CD8-positive, alpha-beta memory T cell (primary cell): ENCODE data around the gene STK39. TPM values are rescaled to one million over a fixed set of nuclear protein-coding genes. Genes with fewer than 3 reads are reported as not detected.
"Not testable (repeated sequence)": the region's sequence is repeated elsewhere in the genome, so short reads cannot be mapped to it uniquely, and the experiment has no call there.

Experiments used
- CTCF ChIA-PET: fragments of 350-600 bp; sonication (Branson Sonifier 250); formaldehyde crosslinking; loops from one replicate; lab custom pipeline; 2021; ENCODE audit warnings: antibody characterized with exemption; lab: Charles Lee
- POLR2A ChIA-PET: fragments of 350-600 bp; sonication (Branson Sonifier 250); formaldehyde crosslinking; loops from one replicate; lab custom pipeline; 2021; ENCODE audit warnings: antibody characterized with exemption; lab: Charles Lee
- DNase-seq, 5 donors: peaks; one replicate each; pipeline versions ENCODE4 v3.0.0 to v3.0.0-alpha.2; 2020 to 2022; ENCODE audit warnings: mixed read lengths in 1 of 5
- H3K27ac ChIP-seq: one replicate; pipeline ENCODE4 v1.7.0; 2013; ENCODE audit warnings: low read depth, mild to moderate bottlenecking, low read length, moderate library complexity
- H3K27me3 ChIP-seq: 2 replicates; pipeline ENCODE4 v1.7.0; 2013; ENCODE audit warnings: low read length, mild to moderate bottlenecking; ENCODE audit not compliant: insufficient read depth, poor library complexity, severe bottlenecking
- H3K36me3 ChIP-seq: 2 replicates; pipeline ENCODE4 v1.7.0; 2013; ENCODE audit warnings: mild to moderate bottlenecking, low read length, moderate library complexity; ENCODE audit not compliant: insufficient read depth
- H3K4me1 ChIP-seq: 2 replicates; pipeline ENCODE4 v1.7.0; 2013; ENCODE audit warnings: mild to moderate bottlenecking, low read length, moderate library complexity; ENCODE audit not compliant: insufficient read depth
- H3K4me3 ChIP-seq: 2 replicates; pipeline ENCODE4 v1.7.0; 2013; ENCODE audit warnings: mild to moderate bottlenecking, low read length
- H3K9me3 ChIP-seq: 2 replicates; pipeline ENCODE4 v1.7.0; 2013; ENCODE audit warnings: mild to moderate bottlenecking, low read length
- H3K27ac Mint-ChIP-seq, 8 donors: one replicate each; pipeline ENCODE4 v1.8.0; 2020 to 2021; ENCODE audit warnings: mixed read lengths in 8 of 8, mild to moderate bottlenecking in 6 of 8, inconsistent platforms in 3 of 8, moderate library complexity in 3 of 8
- H3K27me3 Mint-ChIP-seq, 2 donors: one replicate each; pipeline ENCODE4 v1.8.0; 2020 to 2021; ENCODE audit warnings: mixed read lengths in 2 of 2, mild to moderate bottlenecking in 1 of 2, moderate library complexity in 1 of 2
- H3K36me3 Mint-ChIP-seq, 3 donors: one replicate each; pipeline ENCODE4 v1.8.0; 2020 to 2021; ENCODE audit warnings: mixed read lengths in 3 of 3, inconsistent platforms in 1 of 3, mild to moderate bottlenecking in 1 of 3
- H3K4me1 Mint-ChIP-seq, 3 donors: one replicate each; pipeline ENCODE4 v1.8.0; 2020 to 2021; ENCODE audit warnings: mixed read lengths in 3 of 3, inconsistent platforms in 1 of 3, mild to moderate bottlenecking in 1 of 3
- H3K4me3 Mint-ChIP-seq, 7 donors: one replicate each; pipeline ENCODE4 v1.8.0; 2020 to 2021; ENCODE audit warnings: mixed read lengths in 7 of 7, mild to moderate bottlenecking in 6 of 7, moderate library complexity in 4 of 7, inconsistent platforms in 2 of 7
- H3K9me3 Mint-ChIP-seq, 5 donors: one replicate each; pipeline ENCODE4 v1.8.0; 2020 to 2022; ENCODE audit warnings: mixed read lengths in 5 of 5, mild to moderate bottlenecking in 3 of 5, moderate library complexity in 2 of 5, inconsistent platforms in 1 of 5
- polyA plus RNA-seq: library from polyadenylated mRNA; unstranded; fragments of 300-500 nt; fragmentation: Illumina TruSeq; gene quantifications from one replicate; pipeline ENCODE4 v1.2.3, GENCODE V29; 2021
- total RNA-seq, 2 experiments: library from RNA; stranded (reverse); gene quantifications; one replicate each; pipeline ENCODE4 v1.2.3, GENCODE V29; 2021

STK39 gene
- total and polyA plus RNA-seq, 3 experiments from 2014 or later, result 11.2 to 28.3 (median 25.7) TPM

GRCh38 chr2:168132389-168132788, 115.0 kb downstream of the STK39 start:
- Histone ChIP-seq H3K36me3 (no peaks in the 10 kb centered on the region), H3K27me3 (no peaks in the 10 kb centered on the region), H3K4me3 (no peak overlapping the region), H3K4me1 (no peaks in the 10 kb centered on the region), H3K9me3 (no peaks in the 10 kb centered on the region), H3K27ac (no peak overlapping the region)
- Mint-ChIP-seq H3K4me3 (no peak overlapping the region), H3K4me1 (peaks cover 12 to 34% (median 13%) of the 10 kb centered on the region in 3 donors), H3K36me3 (peaks cover 0 to 84% (median 39%) of the 10 kb centered on the region in 3 donors), H3K27me3 (no peaks in the 10 kb centered on the region), H3K27ac (peak overlapping the region in 1 of 8 donors; percentile 5), H3K9me3 (no peaks in the 10 kb centered on the region)
- POLR2A ChIA-PET, result no interaction called here
- CTCF ChIA-PET, result interaction anchor here (1.5 kb wide), 1 partner anchor 26 kb away, joined by 3 read pairs; no protein-coding TSS in a partner anchor
- DNase-seq, result no peak

- Mint-ChIP-seq H3K36me3 (peaks cover 10 to 91% (median 44%) of the 10 kb centered on the region in 3 donors), H3K27ac (peak overlapping the region in 3 of 8 donors; percentile 30 to 74 (median 30)), H3K27me3 (no peaks in the 10 kb centered on the region), H3K4me1 (peaks cover 5 to 22% (median 5%) of the 10 kb centered on the region in 3 donors), H3K9me3 (no peaks in the 10 kb centered on the region), H3K4me3 (no peak overlapping the region)
- Histone ChIP-seq H3K27me3 (no peaks in the 10 kb centered on the region), H3K4me3 (no peak overlapping the region), H3K9me3 (no peaks in the 10 kb centered on the region), H3K27ac (no peak overlapping the region), H3K36me3 (no peaks in the 10 kb centered on the region), H3K4me1 (no peaks in the 10 kb centered on the region)
- CTCF ChIA-PET, result no interaction called here
- no peak for DNase-seq
- POLR2A ChIA-PET, result no interaction called here
Observed at GRCh38 chr2:168130346-168130745, 117.0 kb downstream of the STK39 start.

- no peak for DNase-seq
- Histone ChIP-seq H3K4me1 (no peaks in the 10 kb centered on the region), H3K27ac (no peak overlapping the region), H3K36me3 (peaks cover under 1% of the 10 kb centered on the region), H3K27me3 (no peaks in the 10 kb centered on the region), H3K9me3 (no peaks in the 10 kb centered on the region), H3K4me3 (no peak overlapping the region)
- ChIA-PET CTCF (interaction anchor here (0.9 kb wide), 1 partner anchor 10 kb away, joined by 5 read pairs; no protein-coding TSS in a partner anchor), POLR2A (no interaction called here)
- Mint-ChIP-seq H3K27ac (peak overlapping the region in 2 of 8 donors; percentile 59 to 77), H3K4me3 (no peak overlapping the region), H3K36me3 (peaks cover 23 to 84% (median 46%) of the 10 kb centered on the region in 3 donors), H3K9me3 (no peaks in the 10 kb centered on the region), H3K4me1 (peaks cover 1 to 13% (median 5%) of the 10 kb centered on the region in 3 donors), H3K27me3 (peaks cover 0 to 2% of the 10 kb centered on the region in 2 donors)
Observed at GRCh38 chr2:168127371-168127770, 120.0 kb downstream of the STK39 start.

- H3K9me3 ChIP-seq, H3K27me3 ChIP-seq, POLR2A ChIA-PET, DNase-seq, CTCF ChIA-PET, H3K4me3 ChIP-seq, H3K4me1 Mint-ChIP-seq, H3K27me3 Mint-ChIP-seq, H3K4me3 Mint-ChIP-seq, H3K4me1 ChIP-seq, H3K27ac ChIP-seq, H3K9me3 Mint-ChIP-seq, H3K36me3 ChIP-seq: not testable (repeated sequence)
- Mint-ChIP-seq H3K27ac (peak overlapping the region in 1 of 8 donors; percentile 51), H3K36me3 (peaks cover 23 to 36% (median 24%) of the 10 kb centered on the region in 3 donors)
Observed at GRCh38 chr2:168122210-168122609, 125.2 kb downstream of the STK39 start.

- H3K9me3 Mint-ChIP-seq, result no peaks in the 10 kb centered on the region
- H3K27me3 ChIP-seq, result no peaks in the 10 kb centered on the region
- no peak overlapping the region for H3K4me3 Mint-ChIP-seq
- H3K36me3 Mint-ChIP-seq, result peaks cover 15 to 24% (median 16%) of the 10 kb centered on the region in 3 donors
- no peak overlapping the region for H3K27ac ChIP-seq
- no peaks in the 10 kb centered on the region for H3K4me1 ChIP-seq
- no peaks in the 10 kb centered on the region for H3K9me3 ChIP-seq
- CTCF ChIA-PET, result interaction anchor here (1.3 to 1.5 kb wide), 2 partner anchors 8 to 17 kb away, joined by 4 to 6 read pairs; no protein-coding TSS in a partner anchor
- no peak overlapping the region for H3K27ac Mint-ChIP-seq
- POLR2A ChIA-PET, result no interaction called here
- peaks cover 0 to 2% of the 10 kb centered on the region in 2 donors for H3K27me3 Mint-ChIP-seq
- DNase-seq, result no peak
- peaks cover 9% of the 10 kb centered on the region for H3K36me3 ChIP-seq
- H3K4me3 ChIP-seq, result no peak overlapping the region
- H3K4me1 Mint-ChIP-seq, result peaks cover 0 to 3% (median 0%) of the 10 kb centered on the region in 3 donors
Observed at GRCh38 chr2:168120730-168121129, 126.7 kb downstream of the STK39 start.

- no peak for DNase-seq
- no peak overlapping the region for H3K4me3 Mint-ChIP-seq
- peaks cover 0 to 3% (median 0%) of the 10 kb centered on the region in 3 donors for H3K4me1 Mint-ChIP-seq
- H3K27ac Mint-ChIP-seq, result no peak overlapping the region
- H3K4me1 ChIP-seq, result no peaks in the 10 kb centered on the region
- H3K27me3 ChIP-seq, result no peaks in the 10 kb centered on the region
- H3K9me3 Mint-ChIP-seq, result no peaks in the 10 kb centered on the region
- peaks cover 12 to 24% (median 15%) of the 10 kb centered on the region in 3 donors for H3K36me3 Mint-ChIP-seq
- no peaks in the 10 kb centered on the region for H3K9me3 ChIP-seq
- no peak overlapping the region for H3K27ac ChIP-seq
- no peak overlapping the region for H3K4me3 ChIP-seq
- peaks cover 0 to 2% of the 10 kb centered on the region in 2 donors for H3K27me3 Mint-ChIP-seq
- POLR2A ChIA-PET, result no interaction called here
- peaks cover 9% of the 10 kb centered on the region for H3K36me3 ChIP-seq
- CTCF ChIA-PET, result interaction anchor here (1.3 to 1.5 kb wide), 2 partner anchors 8 to 16 kb away, joined by 4 to 6 read pairs; no protein-coding TSS in a partner anchor
Observed at GRCh38 chr2:168120310-168120709, 127.1 kb downstream of the STK39 start.

- H3K27ac Mint-ChIP-seq, result no peak overlapping the region
- no peak overlapping the region for H3K27ac ChIP-seq
- ChIA-PET CTCF (interaction anchor here (0.9 to 1.7 kb wide), 13 partner anchors 9 to 1580 kb away, joined by 3 to 9 read pairs (median 4); no protein-coding TSS in a partner anchor), POLR2A (no interaction called here)
- H3K4me3 Mint-ChIP-seq, result no peak overlapping the region
- H3K9me3 ChIP-seq, result no peaks in the 10 kb centered on the region
- H3K36me3 Mint-ChIP-seq, result peaks cover 8 to 23% (median 11%) of the 10 kb centered on the region in 3 donors
- H3K4me3 ChIP-seq, result no peak overlapping the region
- H3K4me1 Mint-ChIP-seq, result peaks cover 0 to 3% (median 0%) of the 10 kb centered on the region in 3 donors
- H3K4me1 ChIP-seq, result no peaks in the 10 kb centered on the region
- peaks cover 0 to 2% of the 10 kb centered on the region in 2 donors for H3K27me3 Mint-ChIP-seq
- no peaks in the 10 kb centered on the region for H3K27me3 ChIP-seq
- peaks cover 9% of the 10 kb centered on the region for H3K36me3 ChIP-seq
- DNase-seq, result peak in 2 of 5 donors; percentile 1 to 11
- no peaks in the 10 kb centered on the region for H3K9me3 Mint-ChIP-seq
Observed at GRCh38 chr2:168119515-168120141, 127.8 kb downstream of the STK39 start.
